ENCODE measurements around the gene FCMR.
A peak's percentile ranks its signal among the peaks of the same experiment; 100 is the strongest.

FCMR gene

GRCh38 chr1:206899717-206900116 lies 22.0 kb downstream of the FCMR start:
- DNase-seq (ENCODE audit: low spot score) = no peak

GRCh38 chr1:206898915-206899431 lies 22.8 kb downstream of the FCMR start:
- no peak for DNase-seq (ENCODE audit: low spot score)

- peak; percentile 75 for DNase-seq (ENCODE audit: low spot score)
These were observed 23.4 kb downstream of the FCMR start for GRCh38 chr1:206898089-206898914.

GRCh38 chr1:206897175-206897574 lies 24.6 kb downstream of the FCMR start, which contains the start of gene IL24:
TSS of gene IL24 (plus strand) at chr1:206897443. CDS start at chr1:206897833, 390 bp downstream.
- no peak for DNase-seq (ENCODE audit: low spot score)

- DNase-seq (ENCODE audit: low spot score) = no peak
These were observed 25.5 kb downstream of the FCMR start for GRCh38 chr1:206896261-206896660.

- DNase-seq (ENCODE audit: low spot score) = no peak
These were observed 25.9 kb downstream of the FCMR start for GRCh38 chr1:206895837-206896242.

GRCh38 chr1:206895325-206895724 lies 26.4 kb downstream of the FCMR start:
- DNase-seq (ENCODE audit: low spot score) = no peak

- DNase-seq (ENCODE audit: low spot score) = no peak
These were observed 28.4 kb downstream of the FCMR start for GRCh38 chr1:206893380-206893779.

- DNase-seq (ENCODE audit: low spot score) = peak; percentile 46
These were observed 29.3 kb downstream of the FCMR start for GRCh38 chr1:206892351-206892984.

- no peak for DNase-seq (ENCODE audit: low spot score)
These were observed 30.3 kb downstream of the FCMR start for GRCh38 chr1:206891412-206891811.

- no peak for DNase-seq (ENCODE audit: low spot score)
These were observed 31.3 kb downstream of the FCMR start for GRCh38 chr1:206890125-206891060.

- no peak for DNase-seq (ENCODE audit: low spot score)
These were observed 34.0 kb downstream of the FCMR start for GRCh38 chr1:206887701-206888100.

GRCh38 chr1:206886831-206887230 lies 34.9 kb downstream of the FCMR start:
- DNase-seq (ENCODE audit: low spot score) = no peak

- no peak for DNase-seq (ENCODE audit: low spot score)
These were observed 36.2 kb downstream of the FCMR start for GRCh38 chr1:206885341-206886060.

- DNase-seq (ENCODE audit: low spot score) = no peak
These were observed 37.9 kb downstream of the FCMR start for GRCh38 chr1:206883876-206884275.

- DNase-seq (ENCODE audit: low spot score) = no peak
These were observed 38.6 kb downstream of the FCMR start for GRCh38 chr1:206883160-206883559.

GRCh38 chr1:206882555-206882954 lies 39.2 kb downstream of the FCMR start:
- no peak for DNase-seq (ENCODE audit: low spot score)

- DNase-seq (ENCODE audit: low spot score) = no peak
These were observed 41.4 kb downstream of the FCMR start for GRCh38 chr1:206880314-206880713.

GRCh38 chr1:206878456-206878855 lies 43.3 kb downstream of the FCMR start:
- DNase-seq (ENCODE audit: low spot score) = no peak

GRCh38 chr1:206875752-206876377 lies 45.9 kb downstream of the FCMR start:
- DNase-seq (ENCODE audit: low spot score) = no peak

- no peak for DNase-seq (ENCODE audit: low spot score)
These were observed 48.0 kb downstream of the FCMR start for GRCh38 chr1:206873603-206874188.
